Parathyroid adenoma (tissue), 2 donors: ENCODE measurements around the gene EIF4H.

ENCODE experiments used
- H2AFZ ChIP-seq: fragments of 300-600 bp; sonication (generic); one replicate; pipeline ENCODE4 v1.7.0; 2017; ENCODE audit warnings: antibody characterized with exemption, mild to moderate bottlenecking
- H3K27ac ChIP-seq: fragments of 300-600 bp; sonication (generic); one replicate; pipeline ENCODE4 v1.7.0; 2017
- H3K27me3 ChIP-seq: fragments of 300-600 bp; sonication (generic); one replicate; pipeline ENCODE4 v1.7.0; 2017; ENCODE audit warnings: low read length; ENCODE audit not compliant: control insufficient read depth, insufficient read depth
- H3K36me3 ChIP-seq: fragments of 300-600 bp; sonication (generic); one replicate; pipeline ENCODE4 v1.7.0; 2017; ENCODE audit warnings: low read length; ENCODE audit not compliant: control insufficient read depth, insufficient read depth
- H3K4me1 ChIP-seq: fragments of 300-600 bp; sonication (generic); one replicate; pipeline ENCODE4 v1.7.0; 2017; ENCODE audit warnings: control low read depth
- H3K4me2 ChIP-seq: fragments of 300-600 bp; sonication (generic); one replicate; pipeline ENCODE4 v1.7.0; 2017; ENCODE audit warnings: low read length
- H3K4me3 ChIP-seq: fragments of 300-600 bp; sonication (generic); one replicate; pipeline ENCODE4 v1.7.0; 2017; ENCODE audit warnings: low read depth, low read length
- H3K79me2 ChIP-seq: fragments of 300-600 bp; sonication (generic); one replicate; pipeline ENCODE4 v1.7.0; 2017; ENCODE audit warnings: control low read depth
- H3K9ac ChIP-seq: fragments of 300-600 bp; sonication (generic); one replicate; pipeline ENCODE4 v1.7.0; 2017; ENCODE audit warnings: mild to moderate bottlenecking
- H3K9me3 ChIP-seq: fragments of 300-600 bp; sonication (generic); one replicate; pipeline ENCODE4 v1.7.0; 2017; ENCODE audit warnings: low read length; ENCODE audit not compliant: control insufficient read depth
- CTCF ChIP-seq: fragments of 300-600 bp; sonication (generic); IDR thresholded peaks from one replicate; pipeline ENCODE4 v1.7.0; 2017; ENCODE audit warnings: antibody characterized with exemption, mild to moderate bottlenecking
- donor health status: primary hyperparathyroidism.

Gene EIF4H

GRCh38 chr7:74183142-74183541 lies 9.0 kb downstream of the EIF4H start:
- no peak for TF ChIP-seq CTCF
- no peak overlapping the region for H3K27ac ChIP-seq

GRCh38 chr7:74183653-74184450 lies 9.7 kb downstream of the EIF4H start:
- H3K9ac ChIP-seq = no peak overlapping the region
- H3K4me3 ChIP-seq = no peak overlapping the region
- H3K4me1 ChIP-seq = peaks cover 51% of the 10 kb centered on the region
- H3K79me2 ChIP-seq = peaks cover 85% of the 10 kb centered on the region
- H3K4me2 ChIP-seq = peak overlapping the region; percentile 20
- TF ChIP-seq CTCF = no peak
- no peaks in the 10 kb centered on the region for H3K27me3 ChIP-seq
- no peak overlapping the region for H3K27ac ChIP-seq
- no peaks in the 10 kb centered on the region for H3K36me3 ChIP-seq
- no peak overlapping the region for H2AFZ ChIP-seq
- H3K9me3 ChIP-seq = no peaks in the 10 kb centered on the region

More at GRCh38 chr7:74183142-74183541, 9.0 kb downstream of the EIF4H start:
- Histone ChIP-seq H3K79me2 (peaks cover 88% of the 10 kb centered on the region), H3K4me2 (peak overlapping the region; percentile 20), H3K9me3 (no peaks in the 10 kb centered on the region), H2AFZ (no peak overlapping the region), H3K27me3 (no peaks in the 10 kb centered on the region), H3K4me1 (peaks cover 52% of the 10 kb centered on the region), H3K36me3 (no peaks in the 10 kb centered on the region), H3K9ac (no peak overlapping the region), H3K4me3 (no peak overlapping the region)

- no peak for TF ChIP-seq CTCF
- H3K9ac ChIP-seq = no peak overlapping the region
- peaks cover 78% of the 10 kb centered on the region for H3K79me2 ChIP-seq
- H3K4me3 ChIP-seq = no peak overlapping the region
- no peak overlapping the region for H2AFZ ChIP-seq
- peaks cover 42% of the 10 kb centered on the region for H3K4me1 ChIP-seq
- H3K9me3 ChIP-seq = no peaks in the 10 kb centered on the region
- H3K4me2 ChIP-seq = no peak overlapping the region
- H3K27ac ChIP-seq = no peak overlapping the region
- H3K27me3 ChIP-seq = no peaks in the 10 kb centered on the region
- H3K36me3 ChIP-seq = no peaks in the 10 kb centered on the region
These were observed 10.9 kb downstream of the EIF4H start for GRCh38 chr7:74185016-74185415.

GRCh38 chr7:74185636-74186035 lies 11.5 kb downstream of the EIF4H start:
- TF ChIP-seq CTCF = no peak
- H3K36me3 ChIP-seq = no peaks in the 10 kb centered on the region
- H3K27ac ChIP-seq = no peak overlapping the region
- H3K27me3 ChIP-seq = no peaks in the 10 kb centered on the region
- H3K4me1 ChIP-seq = peaks cover 36% of the 10 kb centered on the region
- peak overlapping the region; percentile 15 for H3K4me2 ChIP-seq
- H3K9ac ChIP-seq = no peak overlapping the region
- H2AFZ ChIP-seq = no peak overlapping the region
- no peaks in the 10 kb centered on the region for H3K9me3 ChIP-seq
- H3K4me3 ChIP-seq = no peak overlapping the region
- H3K79me2 ChIP-seq = peaks cover 76% of the 10 kb centered on the region
